Suprapubic skin (tissue), 4 donors: ENCODE data around the gene SDSL. TPM values are rescaled to one million over a fixed set of nuclear protein-coding genes. Genes with fewer than 3 reads are reported as not detected.

Experiments
- DNase-seq, 2 donors: peaks; one replicate each; pipeline ENCODE4 v3.0.0-alpha.2; 2019; ENCODE audit warnings: low spot score in 2 of 2
- H3K27ac ChIP-seq: fragments of 200-600 bp; sonication (generic); one replicate; pipeline ENCODE4 v1.5.1; 2019
- H3K27me3 ChIP-seq: fragments of 200-600 bp; sonication (generic); one replicate; pipeline ENCODE4 v1.5.1; 2019
- H3K36me3 ChIP-seq: fragments of 200-600 bp; sonication (generic); one replicate; pipeline ENCODE4 v1.5.1; 2019
- H3K4me1 ChIP-seq: fragments of 200-600 bp; sonication (generic); one replicate; pipeline ENCODE4 v1.5.1; 2019
- H3K4me3 ChIP-seq: fragments of 200-600 bp; sonication (generic); one replicate; pipeline ENCODE4 v1.5.1; 2019; ENCODE audit warnings: mild to moderate bottlenecking
- H3K9me3 ChIP-seq: fragments of 200-600 bp; sonication (generic); one replicate; pipeline ENCODE4 v1.5.1; 2019
- CTCF ChIP-seq, 2 donors: fragments of 200-600 bp in 1 of 2; fragments of 450-650 bp in 1 of 2; sonication (generic) in 1 of 2; IDR thresholded peaks; one replicate each; pipeline ENCODE4 v1.5.1; 2016 to 2019; ENCODE audit warnings: antibody characterized with exemption in 2 of 2, mild to moderate bottlenecking in 1 of 2, moderate library complexity in 1 of 2
- EP300 ChIP-seq: sonication (generic); formaldehyde crosslinking; IDR thresholded peaks from one replicate; pipeline ENCODE4 v1.6.1; 2017; ENCODE audit warnings: antibody characterized with exemption
- POLR2A ChIP-seq, 2 donors: fragments of 450-650 bp; IDR thresholded peaks; one replicate each; pipeline ENCODE4 v1.6.1; 2017; ENCODE audit warnings: antibody characterized with exemption in 2 of 2, mild to moderate bottlenecking in 2 of 2, moderate library complexity in 2 of 2
- POLR2AphosphoS5 ChIP-seq, 3 donors: sonication (generic); formaldehyde crosslinking; IDR thresholded peaks; one replicate each; pipeline ENCODE4 v1.6.1; 2017; ENCODE audit warnings: antibody characterized with exemption in 3 of 3
- WGBS: methylation state at CpG from one replicate; pipeline ENCODE4 v1.1.5; 2018; 5-methylcytosine and 5-hydroxymethylcytosine counted together
- total RNA-seq, 4 donors: library from RNA; depleted of rRNA; stranded (reverse); fragments of >200 nt; gene quantifications; one replicate each; pipeline ENCODE4 v1.1.0, GENCODE V29; 2016

Gene SDSL
- total RNA-seq, 4 donors from 2014 or later = 0.56 to 2.2 (median 1.2) TPM; not detected in 1

- H3K27ac ChIP-seq = no peak overlapping the region
- H3K36me3 ChIP-seq = no peaks in the 10 kb centered on the region
- 48% methylated on average over 5 of the region's 6 CpGs for WGBS
- H3K9me3 ChIP-seq = no peaks in the 10 kb centered on the region
- no peak overlapping the region for H3K4me3 ChIP-seq
- peaks cover 3% of the 10 kb centered on the region for H3K4me1 ChIP-seq
- H3K27me3 ChIP-seq = peaks cover 2% of the 10 kb centered on the region
- TF ChIP-seq POLR2AphosphoS5 (IDR thresholded peaks at IDR 0.05) = no peak
- no peak for DNase-seq
Measured at GRCh38 chr12:113416091-113416754, 6.0 kb upstream of the SDSL start.

- Histone ChIP-seq H3K27ac (no peak overlapping the region), H3K27me3 (peaks cover 2% of the 10 kb centered on the region), H3K4me1 (peaks cover 15% of the 10 kb centered on the region), H3K9me3 (no peaks in the 10 kb centered on the region), H3K36me3 (no peaks in the 10 kb centered on the region), H3K4me3 (no peak overlapping the region)
- TF ChIP-seq EP300 = no peak
- no peak for TF ChIP-seq CTCF (IDR thresholded peaks at IDR 0.05)
- TF ChIP-seq POLR2AphosphoS5 (IDR thresholded peaks at IDR 0.05) = no peak
- TF ChIP-seq POLR2A (IDR thresholded peaks at IDR 0.05) = no peak
- no peak for DNase-seq
- WGBS = 62% methylated on average over 11 of the region's 13 CpGs
Measured at GRCh38 chr12:113418213-113418879, 3.8 kb upstream of the SDSL start.

GRCh38 chr12:113420996-113421595, 1.1 kb upstream of the SDSL start:
- no peak overlapping the region for H3K27ac ChIP-seq
- H3K36me3 ChIP-seq = no peaks in the 10 kb centered on the region
- peaks cover 12% of the 10 kb centered on the region for H3K4me1 ChIP-seq
- 61% methylated on average over 2 of the region's 2 CpGs for WGBS
- H3K27me3 ChIP-seq = no peaks in the 10 kb centered on the region
- H3K9me3 ChIP-seq = no peaks in the 10 kb centered on the region
- no peak for DNase-seq
- no peak overlapping the region for H3K4me3 ChIP-seq
- TF ChIP-seq EP300 = no peak
- no peak for TF ChIP-seq CTCF (IDR thresholded peaks at IDR 0.05)
- no peak for TF ChIP-seq POLR2A (IDR thresholded peaks at IDR 0.05)
- no peak for TF ChIP-seq POLR2AphosphoS5 (IDR thresholded peaks at IDR 0.05)

GRCh38 chr12:113422886-113423669, 898 bp downstream of the SDSL start:
- Histone ChIP-seq H3K9me3 (no peaks in the 10 kb centered on the region), H3K27ac (peak overlapping the region; percentile 41), H3K4me3 (peak overlapping the region; percentile 48), H3K4me1 (peaks cover 12% of the 10 kb centered on the region), H3K27me3 (peaks cover 16% of the 10 kb centered on the region), H3K36me3 (no peaks in the 10 kb centered on the region)
- DNase-seq = no peak
- 86% methylated on average over 5 of the region's 6 CpGs for WGBS
- no peak for TF ChIP-seq POLR2A (IDR thresholded peaks at IDR 0.05)
- no peak for TF ChIP-seq EP300
- TF ChIP-seq CTCF (IDR thresholded peaks at IDR 0.05) = no peak
- no peak for TF ChIP-seq POLR2AphosphoS5 (IDR thresholded peaks at IDR 0.05)

- no peak for DNase-seq
- Histone ChIP-seq H3K4me1 (peaks cover 12% of the 10 kb centered on the region), H3K36me3 (no peaks in the 10 kb centered on the region), H3K27ac (no peak overlapping the region), H3K27me3 (peaks cover 19% of the 10 kb centered on the region), H3K9me3 (no peaks in the 10 kb centered on the region), H3K4me3 (no peak overlapping the region)
- TF ChIP-seq CTCF (IDR thresholded peaks at IDR 0.05) = no peak
- no peak for TF ChIP-seq POLR2A (IDR thresholded peaks at IDR 0.05)
- TF ChIP-seq POLR2AphosphoS5 (IDR thresholded peaks at IDR 0.05) = no peak
- no peak for TF ChIP-seq EP300
- WGBS = 80% methylated on average over 1 of the region's 1 CpG
Measured at GRCh38 chr12:113424456-113424855, 2.3 kb downstream of the SDSL start.
